ES-I3 (cell line): Measurements from ENCODE around the gene CATSPERD.
A peak's percentile ranks its signal among the peaks of the same experiment; 100 is the strongest.
"Not testable (repeated sequence)": the region's sequence is repeated elsewhere in the genome, so short reads cannot be mapped to it uniquely, and the experiment has no call there.

Experiments
- H3K36me3 ChIP-seq: 2 replicates; pipeline ENCODE4 v1.6.1; 2013; ENCODE audit warnings: mild to moderate bottlenecking, low read length, control low read depth, moderate library complexity; ENCODE audit not compliant: insufficient read depth
- H3K4me1 ChIP-seq: 2 replicates; pipeline ENCODE4 v1.6.1; 2013; ENCODE audit warnings: mild to moderate bottlenecking, control low read depth, low read length; ENCODE audit not compliant: insufficient read depth
- H3K9ac ChIP-seq: 2 replicates; pipeline ENCODE4 v1.6.1; 2013; ENCODE audit warnings: low read depth, mild to moderate bottlenecking, low read length, moderate library complexity
- H3K9me3 ChIP-seq: 2 replicates; pipeline ENCODE4 v1.6.1; 2013; ENCODE audit warnings: mild to moderate bottlenecking, low read length, moderate library complexity; ENCODE audit not compliant: control insufficient read depth, insufficient read depth

Gene CATSPERD

DNA sequence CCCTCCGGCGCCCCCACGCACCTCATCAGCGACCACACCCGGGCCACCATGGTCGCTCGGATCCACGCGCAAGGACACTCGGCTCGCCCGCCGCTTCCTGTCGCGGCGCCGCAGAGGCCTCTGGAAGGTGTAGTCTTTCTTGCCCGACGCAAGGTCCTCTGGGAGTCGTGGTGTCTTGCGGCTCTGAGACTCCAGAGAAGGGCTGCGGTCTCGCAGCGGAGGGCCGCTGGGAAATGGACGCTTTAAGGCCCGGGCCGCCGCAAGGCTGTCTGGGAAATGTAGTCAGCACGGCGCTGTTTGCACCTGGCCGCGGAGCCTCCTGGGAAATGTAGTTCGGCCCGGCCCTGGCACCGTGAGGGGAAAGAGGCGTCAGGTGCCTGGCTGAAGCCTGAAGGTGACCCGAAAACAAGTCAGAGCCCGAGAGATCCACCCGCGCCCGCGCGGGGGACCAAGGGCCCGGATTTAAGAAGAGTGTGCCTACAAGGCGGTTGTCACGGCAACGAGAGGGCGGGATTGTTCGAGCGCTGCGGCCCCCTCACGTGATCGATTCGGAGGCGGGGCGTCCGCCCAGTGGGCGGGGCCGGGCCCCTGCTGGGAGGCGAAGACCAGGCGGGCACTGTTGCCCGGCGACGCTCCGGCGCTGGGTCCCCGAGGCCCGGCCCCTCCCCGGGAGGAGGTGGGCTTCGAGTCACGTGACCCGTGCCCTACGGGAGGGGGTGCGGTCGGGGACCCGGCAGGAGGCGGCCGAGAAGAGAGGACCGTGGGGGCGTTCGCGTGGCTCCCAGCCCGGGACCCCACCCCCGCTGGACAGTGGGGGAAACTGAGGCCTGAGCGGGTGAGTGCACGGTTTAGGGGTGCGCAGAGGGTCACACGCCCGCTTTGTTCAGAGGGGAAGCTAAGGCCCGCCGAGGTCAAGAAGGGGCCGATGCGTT lies 39.7 kb upstream of the CATSPERD start, which contains the start of the genes HSD11B1L and MICOS13:
Gene HSD11B1L (plus strand): TSS at position 591 of the 932 bp plus-strand sequence. CDS start 3,806 bp downstream, outside the sequence.
Gene MICOS13 (minus strand): TSS at position 80 of the 932 bp plus-strand sequence. CDS start 30 bp downstream, at position 50.
- no peaks in the 10 kb centered on the region for H3K9me3 ChIP-seq
- peak within 1 kb of the TSS; percentile 91 for H3K9ac ChIP-seq
- no peaks in the 10 kb centered on the region for H3K36me3 ChIP-seq
- no peaks in the 10 kb centered on the region for H3K4me1 ChIP-seq

DNA sequence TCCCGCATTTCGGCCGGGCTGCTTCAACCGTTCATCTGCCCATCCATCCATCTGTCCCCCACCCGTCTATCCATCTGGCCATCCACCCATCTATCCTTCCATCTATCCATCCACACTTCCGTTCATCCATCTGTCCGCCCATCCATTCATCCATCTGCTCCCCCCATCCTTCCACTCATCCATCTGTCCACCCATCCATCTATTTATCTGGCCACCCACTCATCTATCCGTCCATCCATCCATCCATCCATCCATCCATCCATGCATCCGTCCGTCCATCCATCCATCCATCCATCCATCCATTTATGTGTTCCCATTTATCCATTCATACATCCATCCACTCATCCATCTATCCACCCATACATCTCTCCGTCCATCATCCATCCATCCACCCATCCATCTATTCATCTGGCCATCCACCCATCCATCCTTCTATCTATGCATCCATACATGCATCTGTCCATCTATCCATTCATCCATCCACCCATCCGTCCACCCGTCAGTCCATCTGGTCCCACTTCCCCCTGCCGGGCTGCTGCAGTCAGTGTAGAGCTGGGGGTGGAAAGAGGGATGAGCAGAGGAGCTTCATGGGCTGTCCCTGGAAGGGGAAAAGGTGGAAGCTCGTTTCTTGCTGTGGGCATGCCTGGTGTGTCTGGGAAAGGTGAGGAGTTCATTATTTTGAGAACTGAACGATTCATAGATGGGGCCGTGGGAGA lies 38.9 kb upstream of the CATSPERD start:
- H3K36me3 ChIP-seq, result no peaks in the 10 kb centered on the region
- no peaks in the 10 kb centered on the region for H3K9me3 ChIP-seq
- H3K4me1 ChIP-seq, result no peaks in the 10 kb centered on the region
- peak overlapping the region; percentile 91; the same call in 1 of the 2 replicates for H3K9ac ChIP-seq

DNA sequence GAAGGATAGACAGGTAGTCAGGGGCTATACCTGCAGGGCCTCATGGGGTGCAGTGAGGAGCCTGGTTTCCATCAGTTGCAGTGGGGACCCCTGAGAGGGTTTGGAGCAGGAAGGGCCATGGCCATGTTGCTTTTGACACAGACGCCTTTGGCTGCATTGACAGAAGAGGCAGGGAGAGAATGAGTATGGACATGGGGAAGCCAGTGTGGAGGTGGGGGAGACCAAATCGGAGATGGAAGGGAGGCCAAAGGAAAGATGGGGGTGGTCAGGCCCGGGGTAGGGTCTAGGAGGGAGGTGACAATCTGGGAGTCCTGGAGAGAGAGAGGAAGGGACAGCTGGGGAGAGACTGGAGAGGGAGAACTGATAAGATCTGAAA lies 38.3 kb upstream of the CATSPERD start:
- H3K9ac ChIP-seq, result no peak overlapping the region
- no peaks in the 10 kb centered on the region for H3K9me3 ChIP-seq
- H3K36me3 ChIP-seq, result no peaks in the 10 kb centered on the region
- no peaks in the 10 kb centered on the region for H3K4me1 ChIP-seq

DNA sequence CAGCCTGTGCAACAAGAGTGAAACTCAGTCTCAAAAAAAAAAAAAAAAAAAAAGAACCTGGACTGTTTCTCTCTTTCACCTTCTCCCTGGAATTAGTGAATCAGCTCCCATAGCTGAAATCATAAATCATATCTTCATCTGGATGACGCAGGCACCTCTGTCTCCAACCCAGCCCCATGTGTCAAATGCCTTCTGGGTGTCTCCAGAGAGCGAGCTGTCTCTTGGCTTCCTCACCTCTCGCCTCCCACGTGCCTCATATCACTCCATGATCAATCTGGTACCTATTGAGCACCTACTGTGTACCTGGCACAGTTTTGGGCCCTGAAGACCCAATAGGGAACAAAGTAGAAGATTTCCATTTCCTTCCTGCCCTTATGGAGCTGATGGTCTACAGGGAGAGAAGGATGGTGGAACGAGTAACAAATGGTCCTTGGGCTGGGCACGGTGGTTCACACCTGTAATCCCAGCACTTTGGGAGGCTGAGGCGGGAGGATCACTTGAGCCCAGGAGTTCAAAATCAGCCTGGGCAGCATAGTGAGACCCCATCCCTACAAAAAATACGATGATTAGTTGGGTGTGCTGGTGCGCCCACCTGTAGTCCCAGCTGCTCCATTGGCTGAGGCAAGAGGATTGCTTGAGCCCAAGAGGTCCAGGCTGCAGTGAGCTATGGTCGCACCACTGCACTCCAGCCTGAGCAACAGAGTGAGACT lies 37.1 kb upstream of the CATSPERD start:
- H3K9ac ChIP-seq, result no peak overlapping the region
- no peaks in the 10 kb centered on the region for H3K9me3 ChIP-seq
- no peaks in the 10 kb centered on the region for H3K4me1 ChIP-seq
- H3K36me3 ChIP-seq, result no peaks in the 10 kb centered on the region

DNA sequence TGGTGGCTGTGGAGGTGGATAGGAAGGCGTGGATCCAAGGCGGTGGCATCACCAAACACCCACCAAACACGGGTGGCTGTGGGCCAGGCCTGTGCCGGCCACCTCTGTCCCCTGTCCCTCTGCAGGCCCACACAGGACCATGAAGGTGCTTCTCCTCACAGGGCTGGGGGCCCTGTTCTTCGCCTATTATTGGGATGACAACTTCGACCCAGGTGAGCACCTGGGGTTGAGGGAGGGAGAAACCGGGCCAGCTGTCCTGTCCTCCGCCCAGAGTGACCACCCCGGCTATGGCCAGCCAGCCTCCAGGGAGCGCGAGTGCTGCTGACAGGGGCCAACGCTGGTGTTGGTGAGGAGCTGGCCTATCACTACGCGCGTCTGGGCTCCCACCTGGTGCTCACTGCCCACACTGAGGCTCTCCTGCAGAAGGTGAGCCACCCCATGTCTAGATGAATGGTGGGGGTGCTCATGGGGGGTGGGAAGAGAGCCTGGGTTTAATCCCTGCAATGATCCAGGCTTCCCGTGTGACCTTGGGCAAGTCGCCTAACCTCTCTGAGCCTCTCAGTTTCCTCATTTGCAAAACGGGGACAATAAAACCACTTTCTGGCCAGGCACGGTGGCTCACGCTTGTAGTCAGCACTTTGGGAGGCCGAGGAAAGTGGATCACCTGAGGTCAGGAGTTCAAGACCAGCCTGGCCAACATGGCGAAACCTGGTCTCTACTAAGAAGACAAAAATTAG lies 35.6 kb upstream of the CATSPERD start:
- Histone ChIP-seq H3K4me1 (no peaks in the 10 kb centered on the region), H3K36me3 (no peaks in the 10 kb centered on the region), H3K9me3 (no peaks in the 10 kb centered on the region), H3K9ac (no peak overlapping the region)

DNA sequence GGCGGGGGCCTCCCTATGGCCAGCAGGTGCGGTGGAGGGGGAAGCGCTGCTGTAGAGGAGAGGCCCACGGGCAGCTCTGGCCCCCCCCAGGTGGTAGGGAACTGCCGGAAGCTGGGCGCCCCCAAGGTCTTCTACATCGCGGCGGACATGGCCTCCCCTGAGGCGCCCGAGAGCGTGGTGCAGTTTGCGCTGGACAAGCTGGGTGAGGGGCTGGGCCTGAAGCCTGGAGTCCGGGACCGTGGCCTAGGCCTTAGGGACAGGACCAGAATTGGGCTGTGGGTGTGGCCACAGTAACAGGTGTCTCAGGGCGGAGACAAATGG lies 34.2 kb upstream of the CATSPERD start:
- Histone ChIP-seq H3K36me3 (no peaks in the 10 kb centered on the region), H3K9me3 (no peaks in the 10 kb centered on the region), H3K9ac (peak overlapping the region; percentile 62; the same call in 1 of the 2 replicates)

DNA sequence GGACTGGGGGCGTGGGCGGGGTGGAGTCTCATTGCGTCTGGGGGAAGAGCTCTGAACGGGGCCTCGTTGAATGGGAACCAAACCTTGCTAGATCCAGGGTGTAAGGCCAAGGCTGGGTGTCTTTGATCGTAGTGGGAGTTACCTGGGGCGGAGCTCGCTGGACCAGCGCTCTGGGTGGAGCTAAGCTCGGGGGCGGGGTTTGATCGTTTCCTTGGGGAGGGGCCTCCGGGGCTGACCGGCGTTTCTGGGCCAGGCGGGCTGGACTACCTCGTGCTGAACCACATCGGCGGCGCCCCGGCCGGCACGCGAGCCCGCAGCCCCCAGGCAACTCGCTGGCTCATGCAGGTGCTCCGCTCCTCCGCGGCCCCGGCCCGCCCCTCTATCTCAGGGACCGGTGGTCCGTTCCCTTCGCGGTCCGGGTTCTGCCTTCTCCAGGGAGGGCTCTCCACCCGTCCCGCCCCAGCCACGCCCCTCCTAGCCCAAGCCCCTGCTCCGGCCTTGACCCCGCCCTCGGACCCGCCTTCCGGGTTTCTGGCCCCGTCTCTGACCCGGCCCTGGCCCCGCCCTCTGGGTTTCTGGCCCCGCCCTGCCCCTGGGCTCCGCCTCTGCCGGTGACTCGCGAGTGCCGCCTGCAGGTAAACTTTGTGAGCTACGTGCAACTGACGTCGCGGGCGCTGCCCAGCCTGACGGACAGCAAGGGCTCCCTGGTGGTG lies 33.6 kb upstream of the CATSPERD start:
- Histone ChIP-seq H3K9ac (peak overlapping the region; percentile 62), H3K36me3 (0 out of 2 replicates have a peak, but pooled peaks cover 1% of the 10 kb centered on the region), H3K9me3 (no peaks in the 10 kb centered on the region), H3K4me1 (no peaks in the 10 kb centered on the region)

More for the DNA sequence above, 34.2 kb upstream of the CATSPERD start:
- H3K4me1 ChIP-seq, result no peaks in the 10 kb centered on the region

DNA sequence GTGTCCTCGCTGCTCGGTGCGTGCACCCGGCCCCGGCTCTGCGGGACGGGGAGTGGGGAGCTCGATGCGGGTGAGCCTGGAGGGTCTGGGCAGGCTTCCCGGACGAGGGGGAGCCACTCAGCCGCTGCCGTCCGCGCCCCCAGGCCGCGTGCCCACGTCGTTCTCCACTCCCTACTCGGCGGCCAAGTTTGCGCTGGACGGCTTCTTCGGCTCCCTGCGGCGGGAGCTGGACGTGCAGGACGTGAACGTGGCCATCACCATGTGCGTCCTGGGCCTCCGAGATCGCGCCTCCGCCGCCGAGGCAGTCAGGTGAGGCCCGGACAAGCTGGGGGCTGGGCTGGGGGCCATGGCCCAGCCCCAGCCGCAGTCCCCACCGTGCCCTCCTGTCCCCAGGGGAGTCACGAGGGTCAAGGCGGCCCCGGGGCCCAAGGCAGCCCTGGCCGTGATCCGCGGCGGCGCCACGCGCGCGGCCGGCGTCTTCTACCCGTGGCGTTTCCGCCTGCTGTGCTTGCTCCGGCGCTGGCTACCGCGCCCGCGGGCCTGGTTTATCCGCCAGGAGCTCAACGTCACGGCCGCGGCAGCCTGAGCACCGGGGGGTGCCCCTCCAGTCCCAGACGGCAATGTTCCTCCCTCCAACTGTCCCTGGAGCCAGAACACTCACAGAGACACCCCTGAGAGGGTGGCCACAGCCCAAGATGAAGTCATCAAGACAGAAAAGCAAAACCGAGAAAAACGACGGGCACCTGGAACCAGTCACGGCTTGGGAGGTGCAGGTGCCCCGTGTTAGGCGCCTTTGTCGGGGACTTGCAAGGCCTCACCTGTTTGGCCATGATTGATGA lies 32.9 kb upstream of the CATSPERD start:
- H3K9ac ChIP-seq, result peak overlapping the region; percentile 34
- no peaks in the 10 kb centered on the region for H3K9me3 ChIP-seq
- peaks cover 9% of the 10 kb centered on the region; the same call in 1 of the 2 replicates for H3K36me3 ChIP-seq
- no peaks in the 10 kb centered on the region for H3K4me1 ChIP-seq

DNA sequence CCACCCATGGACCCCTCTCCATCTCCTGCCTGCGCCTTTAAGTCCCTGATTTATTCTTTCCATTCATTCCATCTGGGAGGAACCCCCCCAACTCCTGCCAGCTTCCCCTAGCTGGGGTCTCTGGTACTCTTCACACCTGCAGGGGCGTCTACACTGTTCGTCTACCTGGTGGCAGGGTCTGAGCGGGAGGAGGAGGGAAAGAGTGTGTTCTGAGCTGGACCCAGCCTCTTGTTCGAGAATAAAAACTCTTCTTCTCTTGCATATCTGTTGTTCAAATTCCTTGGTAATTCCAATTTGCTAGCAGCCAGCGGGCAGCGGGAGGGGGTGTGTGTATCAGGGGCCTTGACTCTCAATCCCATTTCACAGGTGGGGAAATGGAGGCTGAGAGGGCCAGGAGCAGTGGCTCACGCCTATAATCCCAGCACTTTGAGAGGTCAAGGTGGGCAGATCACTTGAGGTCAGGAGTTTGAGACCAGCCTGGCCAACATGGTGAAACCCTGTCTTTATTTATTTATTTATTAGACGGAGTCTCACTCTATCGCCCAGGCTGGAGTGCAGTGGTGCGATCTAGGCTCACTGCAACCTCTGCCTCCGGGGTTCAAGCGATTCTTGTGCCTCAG lies 32.1 kb upstream of the CATSPERD start:
- H3K4me1 ChIP-seq, H3K9ac ChIP-seq, H3K9me3 ChIP-seq: not testable (repeated sequence)
- peaks cover 14% of the 10 kb centered on the region; the same call in 1 of the 2 replicates for H3K36me3 ChIP-seq

DNA sequence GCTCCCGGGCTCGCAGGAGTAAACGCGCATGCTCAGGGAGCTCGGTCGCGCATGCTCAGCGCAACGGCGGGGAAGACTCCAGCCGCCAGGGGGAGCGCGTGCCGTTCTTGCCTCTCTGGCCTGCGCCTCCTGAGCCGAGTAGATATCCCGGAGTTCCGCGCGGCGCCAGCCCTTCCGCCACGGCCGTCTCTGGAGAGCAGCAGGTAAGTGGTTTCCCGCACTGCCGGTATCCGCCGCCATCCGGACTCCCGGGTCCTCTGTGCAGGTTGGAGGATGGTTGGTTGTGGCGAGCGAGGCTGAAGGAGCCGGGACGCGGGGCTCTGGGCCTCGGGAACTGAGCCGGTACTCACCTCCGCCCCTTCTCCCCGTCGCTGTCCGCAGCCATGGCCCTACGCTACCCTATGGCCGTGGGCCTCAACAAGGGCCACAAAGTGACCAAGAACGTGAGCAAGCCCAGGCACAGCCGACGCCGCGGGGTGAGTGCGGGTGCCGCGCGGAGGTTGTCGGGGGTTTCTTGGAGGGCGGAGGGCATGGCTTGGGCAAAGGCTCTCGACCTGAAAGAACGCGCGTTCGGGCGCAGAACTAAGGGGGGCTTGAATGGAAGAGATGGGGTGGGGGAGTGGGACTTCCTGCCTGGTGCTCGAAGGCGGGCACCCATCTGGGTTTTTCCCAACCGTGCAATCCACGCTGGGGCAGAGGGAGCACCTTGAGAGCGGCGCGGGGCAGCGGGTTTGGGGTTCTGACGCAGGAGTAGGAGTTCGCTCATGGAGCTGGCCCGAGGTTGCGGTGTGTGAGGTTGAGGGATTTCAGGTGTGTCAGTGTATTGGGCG lies 30.1 kb upstream of the CATSPERD start, which contains the start of gene RPL36:
Gene RPL36 (plus strand): TSS at position 171 of the 830 bp plus-strand sequence. CDS start 213 bp downstream, at position 384.
- Histone ChIP-seq H3K4me1 (no peaks in the 10 kb centered on the region), H3K36me3 (peaks cover 15% of the 10 kb centered on the region; the same call in 1 of the 2 replicates), H3K9ac (peak within 1 kb of the TSS; percentile 92), H3K9me3 (no peaks in the 10 kb centered on the region)

DNA sequence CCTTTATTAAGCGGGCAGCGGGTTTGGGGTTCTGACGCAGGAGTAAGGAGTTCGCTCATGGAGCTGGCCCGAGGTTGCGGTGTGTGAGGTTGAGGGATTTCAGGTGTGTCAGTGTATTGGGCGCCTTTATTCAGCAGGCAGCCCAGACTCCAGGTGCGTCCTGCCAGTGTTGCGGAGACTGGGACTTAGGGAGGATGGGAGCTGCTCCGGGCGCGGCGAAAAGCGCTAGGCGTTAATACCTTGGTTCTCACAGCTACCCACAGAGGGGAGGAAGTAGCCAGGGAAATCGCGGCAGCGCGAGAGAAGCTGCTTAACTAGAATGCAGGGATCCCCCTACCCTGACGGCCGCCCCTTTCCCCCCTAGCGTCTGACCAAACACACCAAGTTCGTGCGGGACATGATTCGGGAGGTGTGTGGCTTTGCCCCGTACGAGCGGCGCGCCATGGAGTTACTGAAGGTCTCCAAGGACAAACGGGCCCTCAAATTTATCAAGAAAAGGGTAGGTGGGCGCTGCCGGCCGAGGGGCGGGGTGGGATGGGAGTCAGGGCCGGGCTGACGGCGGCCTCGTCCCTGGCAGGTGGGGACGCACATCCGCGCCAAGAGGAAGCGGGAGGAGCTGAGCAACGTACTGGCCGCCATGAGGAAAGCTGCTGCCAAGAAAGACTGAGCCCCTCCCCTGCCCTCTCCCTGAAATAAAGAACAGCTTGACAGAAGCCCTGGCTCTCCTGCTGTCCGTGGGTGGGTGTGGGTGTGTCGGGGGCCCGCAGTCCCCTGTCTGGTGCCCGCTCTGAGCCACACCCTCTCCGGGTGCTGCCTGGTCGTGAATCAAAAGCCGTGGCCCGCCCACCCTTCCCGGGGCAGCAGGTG lies 29.2 kb upstream of the CATSPERD start:
- H3K4me1 ChIP-seq, result no peaks in the 10 kb centered on the region
- peaks cover 18% of the 10 kb centered on the region for H3K36me3 ChIP-seq
- peak overlapping the region; percentile 92 for H3K9ac ChIP-seq
- H3K9me3 ChIP-seq, result no peaks in the 10 kb centered on the region
